Activated B cell treated with CpG ODN at 0.5 μM for 24 hours (primary cell): ENCODE data around the gene GALNT9. TPM values are rescaled to one million over a fixed set of nuclear protein-coding genes. Genes with fewer than 3 reads are reported as not detected.

Source experiments
- ATAC-seq: fragments of 200-7000 bp; cut with Tn5 transposase; one replicate; pipeline ENCODE4 v1.10.0; 2021; ENCODE audit warnings: low read depth, mild to moderate bottlenecking, moderate library complexity
- CTCF ChIA-PET: fragments of 350-600 bp; sonication (Branson Sonifier 250); formaldehyde crosslinking; loops from one replicate; lab custom pipeline; 2021; ENCODE audit warnings: antibody characterized with exemption; lab: Charles Lee
- POLR2A ChIA-PET: fragments of 350-600 bp; sonication (Branson Sonifier 250); formaldehyde crosslinking; loops from one replicate; lab custom pipeline; 2021; ENCODE audit warnings: antibody characterized with exemption; lab: Charles Lee
- DNase-seq: peaks from one replicate; pipeline ENCODE4 v3.0.0; 2022
- H3K27ac Mint-ChIP-seq: one replicate; pipeline ENCODE4 v1.8.0; 2020; ENCODE audit warnings: mixed read lengths
- H3K27me3 Mint-ChIP-seq: one replicate; pipeline ENCODE4 v1.8.0; 2021; ENCODE audit warnings: mixed read lengths
- H3K36me3 Mint-ChIP-seq: one replicate; pipeline ENCODE4 v1.8.0; 2021; ENCODE audit warnings: low read depth, mixed read lengths
- H3K4me1 Mint-ChIP-seq: one replicate; pipeline ENCODE4 v1.8.0; 2021; ENCODE audit warnings: mixed read lengths
- H3K4me3 Mint-ChIP-seq: one replicate; pipeline ENCODE4 v1.8.0; 2020; ENCODE audit warnings: mild to moderate bottlenecking, mixed read lengths
- H3K9me3 Mint-ChIP-seq: one replicate; pipeline ENCODE4 v1.8.0; 2020; ENCODE audit warnings: mixed read lengths
- intact Hi-C: fragments of 100-400 bp; cut with micrococcal nuclease; formaldehyde crosslinking; loops from one replicate; pipeline ENCODE4 v1.15.1; 2024
- total RNA-seq: library from RNA; stranded (reverse); gene quantifications from 2 replicates; pipeline ENCODE4 v1.2.3, GENCODE V29; 2022
- TF ChIP-seq, protein P1 (sequence below): fragments of 200-600 bp; IDR thresholded peaks from one replicate; pipeline ENCODE4 v1.8.0; 2022; ENCODE audit warnings: antibody characterized with exemption, mild to moderate bottlenecking

The GALNT9 gene
- total RNA-seq, 1 donor from 2014 or later = not detected

DNA sequence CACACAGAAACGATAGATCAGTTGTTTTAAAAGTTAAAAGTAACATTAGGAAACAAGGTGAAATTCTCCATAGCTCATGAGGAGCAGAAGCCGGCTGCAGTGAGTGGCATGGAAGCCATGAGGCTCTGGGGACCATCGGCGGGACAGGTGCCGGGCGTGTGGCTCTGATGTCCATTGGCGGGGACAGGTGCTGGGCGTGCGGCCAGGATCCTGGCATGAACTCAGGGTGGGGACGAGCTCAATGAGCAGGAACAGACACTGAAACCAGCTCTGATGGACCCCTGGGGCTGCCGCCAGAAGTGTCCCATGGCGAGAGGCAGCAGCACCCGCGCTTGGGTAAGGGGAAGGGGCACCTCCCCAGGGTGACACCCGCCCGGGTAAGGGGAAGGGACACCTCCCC, 110.1 kb downstream of the GALNT9 start:
- ChIA-PET CTCF (interaction anchor here (1.0 to 1.6 kb wide), 2 partner anchors 65 to 66 kb away, joined by 3 to 13 read pairs; no protein-coding TSS in a partner anchor), POLR2A (no interaction called here)
- Mint-ChIP-seq H3K4me3 (no peak overlapping the region), H3K9me3 (no peaks in the 10 kb centered on the region), H3K4me1 (peaks cover 15% of the 10 kb centered on the region), H3K27me3 (peaks cover 8% of the 10 kb centered on the region), H3K36me3 (no peaks in the 10 kb centered on the region), H3K27ac (no peak overlapping the region)
- DNase-seq (no peak), ATAC-seq (no peak)
- TF ChIP-seq, protein P1, sequence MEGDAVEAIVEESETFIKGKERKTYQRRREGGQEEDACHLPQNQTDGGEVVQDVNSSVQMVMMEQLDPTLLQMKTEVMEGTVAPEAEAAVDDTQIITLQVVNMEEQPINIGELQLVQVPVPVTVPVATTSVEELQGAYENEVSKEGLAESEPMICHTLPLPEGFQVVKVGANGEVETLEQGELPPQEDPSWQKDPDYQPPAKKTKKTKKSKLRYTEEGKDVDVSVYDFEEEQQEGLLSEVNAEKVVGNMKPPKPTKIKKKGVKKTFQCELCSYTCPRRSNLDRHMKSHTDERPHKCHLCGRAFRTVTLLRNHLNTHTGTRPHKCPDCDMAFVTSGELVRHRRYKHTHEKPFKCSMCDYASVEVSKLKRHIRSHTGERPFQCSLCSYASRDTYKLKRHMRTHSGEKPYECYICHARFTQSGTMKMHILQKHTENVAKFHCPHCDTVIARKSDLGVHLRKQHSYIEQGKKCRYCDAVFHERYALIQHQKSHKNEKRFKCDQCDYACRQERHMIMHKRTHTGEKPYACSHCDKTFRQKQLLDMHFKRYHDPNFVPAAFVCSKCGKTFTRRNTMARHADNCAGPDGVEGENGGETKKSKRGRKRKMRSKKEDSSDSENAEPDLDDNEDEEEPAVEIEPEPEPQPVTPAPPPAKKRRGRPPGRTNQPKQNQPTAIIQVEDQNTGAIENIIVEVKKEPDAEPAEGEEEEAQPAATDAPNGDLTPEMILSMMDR = no peak
- intact Hi-C loops = loop anchor here (2.0 kb wide), 1 partner anchor 31 kb away; no protein-coding TSS in a partner anchor

GRCh38 chr12:132218915-132219314, 110.5 kb downstream of the GALNT9 start:
- H3K9me3 Mint-ChIP-seq = no peaks in the 10 kb centered on the region
- ATAC-seq (no peak), DNase-seq (no peak)
- intact Hi-C loops = loop anchor here (2.0 kb wide), 1 partner anchor 30 kb away; no protein-coding TSS in a partner anchor
- TF ChIP-seq, protein P1 = no peak
- H3K27me3 Mint-ChIP-seq = peaks cover 8% of the 10 kb centered on the region
- H3K36me3 Mint-ChIP-seq = no peaks in the 10 kb centered on the region
- H3K4me1 Mint-ChIP-seq = peaks cover 15% of the 10 kb centered on the region
- ChIA-PET POLR2A (no interaction called here), CTCF (interaction anchor here (1.0 to 1.6 kb wide), 2 partner anchors 65 to 66 kb away, joined by 3 to 13 read pairs; no protein-coding TSS in a partner anchor)
- H3K4me3 Mint-ChIP-seq = no peak overlapping the region
- no peak overlapping the region for H3K27ac Mint-ChIP-seq

GRCh38 chr12:132218527-132218875, 110.9 kb downstream of the GALNT9 start:
- peaks cover 15% of the 10 kb centered on the region for H3K4me1 Mint-ChIP-seq
- H3K27ac Mint-ChIP-seq = no peak overlapping the region
- no peak for ATAC-seq
- POLR2A ChIA-PET = no interaction called here
- intact Hi-C loops = loop anchor here (2.0 kb wide), 1 partner anchor 30 kb away; no protein-coding TSS in a partner anchor
- no peaks in the 10 kb centered on the region for H3K9me3 Mint-ChIP-seq
- CTCF ChIA-PET = interaction anchor here (1.6 kb wide), 1 partner anchor 65 kb away, joined by 13 read pairs; no protein-coding TSS in a partner anchor
- DNase-seq = no peak
- peaks cover 8% of the 10 kb centered on the region for H3K27me3 Mint-ChIP-seq
- TF ChIP-seq, protein P1 = no peak
- no peaks in the 10 kb centered on the region for H3K36me3 Mint-ChIP-seq
- no peak overlapping the region for H3K4me3 Mint-ChIP-seq

- H3K27ac Mint-ChIP-seq = no peak overlapping the region
- no peak for ATAC-seq
- H3K4me3 Mint-ChIP-seq = no peak overlapping the region
Measured at GRCh38 chr12:132217800-132218526, 111.4 kb downstream of the GALNT9 start.

DNA sequence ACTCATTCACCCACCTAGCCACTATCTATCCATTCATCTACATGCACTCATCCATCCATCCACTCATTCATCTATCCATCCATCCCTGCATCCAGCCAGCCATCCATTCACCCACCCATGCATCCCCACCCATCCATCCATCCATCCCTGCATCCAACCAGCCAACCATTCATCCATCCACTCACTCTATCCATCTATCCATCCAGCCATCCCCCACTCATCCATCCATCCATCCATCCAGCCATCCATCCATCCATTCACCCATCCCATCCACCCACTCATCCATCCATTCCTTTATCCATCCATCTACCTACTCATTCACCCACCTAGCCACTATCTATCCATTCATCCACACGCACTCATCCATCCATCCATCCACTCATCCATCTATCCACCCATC, 112.0 kb downstream of the GALNT9 start:
- no peak for ATAC-seq
- H3K36me3 Mint-ChIP-seq = no peaks in the 10 kb centered on the region
- no peaks in the 10 kb centered on the region for H3K9me3 Mint-ChIP-seq
- CTCF ChIA-PET = no interaction called here
- peaks cover 17% of the 10 kb centered on the region for H3K4me1 Mint-ChIP-seq
- TF ChIP-seq, protein P1 = no peak
- no peak overlapping the region for H3K4me3 Mint-ChIP-seq
- H3K27me3 Mint-ChIP-seq = peaks cover 8% of the 10 kb centered on the region
- DNase-seq = no peak
- intact Hi-C loops = no loop called here
- H3K27ac Mint-ChIP-seq = no peak overlapping the region
- POLR2A ChIA-PET = no interaction called here

More at GRCh38 chr12:132217800-132218526, 111.4 kb downstream of the GALNT9 start:
- ChIA-PET POLR2A (no interaction called here), CTCF (no interaction called here)
- no peak for DNase-seq
- no peaks in the 10 kb centered on the region for H3K36me3 Mint-ChIP-seq
- no peaks in the 10 kb centered on the region for H3K9me3 Mint-ChIP-seq
- peaks cover 8% of the 10 kb centered on the region for H3K27me3 Mint-ChIP-seq
- intact Hi-C loops = loop anchor here (2.0 kb wide), 1 partner anchor 29 kb away; no protein-coding TSS in a partner anchor
- TF ChIP-seq, protein P1 = no peak
- peaks cover 20% of the 10 kb centered on the region for H3K4me1 Mint-ChIP-seq
